HL-60 (cell line): ENCODE data around the gene FGF14.

Source experiments
- DNase-seq, 2 experiments: peaks; one replicate each; pipeline ENCODE4 v3.0.0-alpha.2; 2010 to 2020; ENCODE audit warnings: low read depth in 1 of 2, low spot score in 1 of 2
- H3K27ac ChIP-seq: fragments of 250-450 bp; sonication (Bioruptor Pico); replicated peaks from 2 replicates; pipeline ENCODE4 v1.5.1; 2020; ENCODE audit warnings: mild to moderate bottlenecking, moderate library complexity
- H3K27me3 ChIP-seq: fragments of 250-450 bp; sonication (Bioruptor Pico); 2 replicates; pipeline ENCODE4 v1.5.1; 2021; ENCODE audit warnings: mild to moderate bottlenecking, moderate library complexity; ENCODE audit not compliant: insufficient read depth, poor library complexity, severe bottlenecking
- H3K4me3 ChIP-seq: replicated peaks from 2 replicates; pipeline ENCODE4 v1.5.1; 2011; ENCODE audit warnings: mild to moderate bottlenecking, control low read depth, low read length; ENCODE audit not compliant: insufficient read depth
- GABPA ChIP-seq: IDR thresholded peaks from 2 replicates; pipeline ENCODE4 v1.6.1; 2012; ENCODE audit warnings: low read depth
- POLR2AphosphoS5 ChIP-seq: IDR thresholded peaks from 2 replicates; pipeline ENCODE4 v1.6.1; 2012; ENCODE audit warnings: low read depth
- SPI1 ChIP-seq: IDR thresholded peaks from 2 replicates; pipeline ENCODE4 v1.6.1; 2012; ENCODE audit warnings: low read depth, mild to moderate bottlenecking, borderline replicate concordance
- TF ChIP-seq, protein P1 (sequence below): IDR thresholded peaks from 2 replicates; pipeline ENCODE4 v1.6.1; 2012; ENCODE audit warnings: low read depth; ENCODE audit not compliant: insufficient replicate concordance
- TF ChIP-seq, protein P2 (sequence below): IDR thresholded peaks from one replicate; pipeline ENCODE4 v1.5.1; 2011; ENCODE audit warnings: low read length, control low read depth, inconsistent platforms; ENCODE audit not compliant: insufficient read depth

Gene FGF14

DNA sequence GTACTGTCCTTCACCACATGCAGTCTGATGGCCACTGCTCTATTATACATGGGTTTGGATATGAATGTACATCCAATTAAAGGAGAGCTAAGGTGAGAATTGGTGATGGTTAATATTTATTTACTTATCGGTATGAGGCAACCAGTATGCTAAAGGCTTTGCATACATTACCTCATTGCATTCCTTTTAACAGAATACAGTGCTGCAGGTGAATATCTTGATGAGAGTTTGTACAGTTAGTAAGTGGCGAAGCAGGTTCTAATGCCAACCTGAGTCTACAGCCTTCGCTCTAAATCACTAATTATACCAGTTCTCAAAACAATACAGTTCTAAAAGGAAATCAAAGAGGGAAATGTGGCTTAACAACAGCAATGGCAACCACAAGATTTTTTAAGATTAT, 665.3 kb downstream of the FGF14 start:
- TF ChIP-seq GABPA (no peak), POLR2AphosphoS5 (no peak), SPI1 (no peak)
- TF ChIP-seq, protein P1, sequence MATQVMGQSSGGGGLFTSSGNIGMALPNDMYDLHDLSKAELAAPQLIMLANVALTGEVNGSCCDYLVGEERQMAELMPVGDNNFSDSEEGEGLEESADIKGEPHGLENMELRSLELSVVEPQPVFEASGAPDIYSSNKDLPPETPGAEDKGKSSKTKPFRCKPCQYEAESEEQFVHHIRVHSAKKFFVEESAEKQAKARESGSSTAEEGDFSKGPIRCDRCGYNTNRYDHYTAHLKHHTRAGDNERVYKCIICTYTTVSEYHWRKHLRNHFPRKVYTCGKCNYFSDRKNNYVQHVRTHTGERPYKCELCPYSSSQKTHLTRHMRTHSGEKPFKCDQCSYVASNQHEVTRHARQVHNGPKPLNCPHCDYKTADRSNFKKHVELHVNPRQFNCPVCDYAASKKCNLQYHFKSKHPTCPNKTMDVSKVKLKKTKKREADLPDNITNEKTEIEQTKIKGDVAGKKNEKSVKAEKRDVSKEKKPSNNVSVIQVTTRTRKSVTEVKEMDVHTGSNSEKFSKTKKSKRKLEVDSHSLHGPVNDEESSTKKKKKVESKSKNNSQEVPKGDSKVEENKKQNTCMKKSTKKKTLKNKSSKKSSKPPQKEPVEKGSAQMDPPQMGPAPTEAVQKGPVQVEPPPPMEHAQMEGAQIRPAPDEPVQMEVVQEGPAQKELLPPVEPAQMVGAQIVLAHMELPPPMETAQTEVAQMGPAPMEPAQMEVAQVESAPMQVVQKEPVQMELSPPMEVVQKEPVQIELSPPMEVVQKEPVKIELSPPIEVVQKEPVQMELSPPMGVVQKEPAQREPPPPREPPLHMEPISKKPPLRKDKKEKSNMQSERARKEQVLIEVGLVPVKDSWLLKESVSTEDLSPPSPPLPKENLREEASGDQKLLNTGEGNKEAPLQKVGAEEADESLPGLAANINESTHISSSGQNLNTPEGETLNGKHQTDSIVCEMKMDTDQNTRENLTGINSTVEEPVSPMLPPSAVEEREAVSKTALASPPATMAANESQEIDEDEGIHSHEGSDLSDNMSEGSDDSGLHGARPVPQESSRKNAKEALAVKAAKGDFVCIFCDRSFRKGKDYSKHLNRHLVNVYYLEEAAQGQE, result no peak
- TF ChIP-seq, protein P2, sequence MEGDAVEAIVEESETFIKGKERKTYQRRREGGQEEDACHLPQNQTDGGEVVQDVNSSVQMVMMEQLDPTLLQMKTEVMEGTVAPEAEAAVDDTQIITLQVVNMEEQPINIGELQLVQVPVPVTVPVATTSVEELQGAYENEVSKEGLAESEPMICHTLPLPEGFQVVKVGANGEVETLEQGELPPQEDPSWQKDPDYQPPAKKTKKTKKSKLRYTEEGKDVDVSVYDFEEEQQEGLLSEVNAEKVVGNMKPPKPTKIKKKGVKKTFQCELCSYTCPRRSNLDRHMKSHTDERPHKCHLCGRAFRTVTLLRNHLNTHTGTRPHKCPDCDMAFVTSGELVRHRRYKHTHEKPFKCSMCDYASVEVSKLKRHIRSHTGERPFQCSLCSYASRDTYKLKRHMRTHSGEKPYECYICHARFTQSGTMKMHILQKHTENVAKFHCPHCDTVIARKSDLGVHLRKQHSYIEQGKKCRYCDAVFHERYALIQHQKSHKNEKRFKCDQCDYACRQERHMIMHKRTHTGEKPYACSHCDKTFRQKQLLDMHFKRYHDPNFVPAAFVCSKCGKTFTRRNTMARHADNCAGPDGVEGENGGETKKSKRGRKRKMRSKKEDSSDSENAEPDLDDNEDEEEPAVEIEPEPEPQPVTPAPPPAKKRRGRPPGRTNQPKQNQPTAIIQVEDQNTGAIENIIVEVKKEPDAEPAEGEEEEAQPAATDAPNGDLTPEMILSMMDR, result no peak
- H3K27ac ChIP-seq, result no peak overlapping the region
- DNase-seq, result no peak
- H3K27me3 ChIP-seq, result no peaks in the 10 kb centered on the region
- H3K4me3 ChIP-seq, result no peak overlapping the region

DNA sequence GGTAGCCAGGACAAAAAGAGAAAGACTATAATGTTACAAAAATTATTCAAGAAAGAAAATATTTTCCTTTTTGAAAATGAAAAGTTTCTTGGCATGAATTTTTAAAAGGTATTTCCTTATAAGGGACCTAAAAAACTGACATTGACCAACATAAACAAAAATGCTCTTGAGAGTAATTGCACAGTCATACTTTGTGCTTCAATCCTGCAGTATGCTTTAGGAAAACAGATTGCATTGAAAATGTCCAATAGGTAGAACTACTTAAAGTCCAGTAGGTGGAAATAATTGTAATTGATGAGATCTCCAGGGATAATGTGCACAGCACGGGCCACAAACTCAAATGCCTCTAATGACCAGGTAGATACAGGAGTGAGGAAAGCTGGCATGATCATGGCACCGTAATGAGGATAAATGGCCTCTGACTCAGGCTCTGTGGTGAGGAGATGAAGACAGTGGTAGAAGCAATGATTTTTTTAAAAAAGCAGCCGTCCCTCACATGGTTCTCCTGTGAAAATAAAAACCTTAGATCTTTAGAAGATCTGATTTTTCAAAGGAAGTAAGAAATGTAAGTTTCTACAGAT, 671.3 kb downstream of the FGF14 start:
- DNase-seq, result no peak
- TF ChIP-seq SPI1 (no peak), POLR2AphosphoS5 (no peak), GABPA (no peak)
- TF ChIP-seq, protein P2, result no peak
- TF ChIP-seq, protein P1, result no peak
- Histone ChIP-seq H3K4me3 (no peak overlapping the region), H3K27me3 (no peaks in the 10 kb centered on the region), H3K27ac (no peak overlapping the region)

DNA sequence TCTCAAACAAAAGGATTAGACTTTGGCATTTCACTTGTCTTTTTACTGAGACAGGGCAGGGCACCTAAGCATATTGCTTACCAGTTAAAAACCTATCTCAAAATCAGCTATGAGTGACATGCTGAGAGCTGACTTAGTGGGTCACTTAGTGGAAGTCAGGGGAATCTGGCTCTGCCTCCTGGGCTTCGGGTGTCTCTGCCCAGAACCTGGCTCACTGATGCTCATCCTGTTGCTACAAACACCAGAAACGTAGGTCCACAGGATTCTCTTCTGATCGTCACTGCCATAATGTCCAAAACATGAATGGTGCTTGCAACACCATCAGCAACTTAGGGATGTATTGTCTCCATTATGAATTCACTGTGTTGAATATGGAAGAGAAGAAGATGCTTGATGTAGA, 673.2 kb downstream of the FGF14 start:
- no peak for DNase-seq
- H3K27ac ChIP-seq, result no peak overlapping the region
- TF ChIP-seq, protein P1, result no peak
- TF ChIP-seq, protein P2, result no peak
- TF ChIP-seq POLR2AphosphoS5 (no peak), SPI1 (no peak), GABPA (no peak)
- H3K27me3 ChIP-seq, result no peaks in the 10 kb centered on the region
- H3K4me3 ChIP-seq, result no peak overlapping the region
